NCI-H510A (cell line): ENCODE results near the gene PANK1.
"Not testable (repeated sequence)": the region's sequence is repeated elsewhere in the genome, so short reads cannot be mapped to it uniquely, and the experiment has no call there.

Source experiments
- DNase-seq: peaks from one replicate; lab custom pipeline; 2025; lab: John Stamatoyannopoulos, UW

PANK1 gene

DNA sequence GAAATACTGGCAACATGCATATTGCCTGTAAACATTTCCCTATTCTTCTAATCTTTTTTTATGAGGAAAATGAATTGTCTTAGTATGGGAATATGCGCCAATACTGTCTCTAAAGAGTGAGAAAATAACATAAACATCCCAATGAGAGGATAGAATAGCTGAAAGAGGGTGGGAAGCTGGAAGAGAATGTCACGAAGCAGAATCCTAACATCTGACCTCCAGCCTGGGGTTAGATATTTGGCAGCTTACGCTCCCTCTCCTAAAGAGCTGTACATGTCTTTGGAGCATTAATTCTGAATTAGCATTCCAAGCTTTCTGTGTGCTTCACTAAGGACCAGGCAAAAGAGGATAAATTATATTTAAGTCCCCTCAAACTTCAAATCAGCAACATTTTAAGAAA, 78.0 kb downstream of the PANK1 start:
- DNase-seq, result no peak

DNA sequence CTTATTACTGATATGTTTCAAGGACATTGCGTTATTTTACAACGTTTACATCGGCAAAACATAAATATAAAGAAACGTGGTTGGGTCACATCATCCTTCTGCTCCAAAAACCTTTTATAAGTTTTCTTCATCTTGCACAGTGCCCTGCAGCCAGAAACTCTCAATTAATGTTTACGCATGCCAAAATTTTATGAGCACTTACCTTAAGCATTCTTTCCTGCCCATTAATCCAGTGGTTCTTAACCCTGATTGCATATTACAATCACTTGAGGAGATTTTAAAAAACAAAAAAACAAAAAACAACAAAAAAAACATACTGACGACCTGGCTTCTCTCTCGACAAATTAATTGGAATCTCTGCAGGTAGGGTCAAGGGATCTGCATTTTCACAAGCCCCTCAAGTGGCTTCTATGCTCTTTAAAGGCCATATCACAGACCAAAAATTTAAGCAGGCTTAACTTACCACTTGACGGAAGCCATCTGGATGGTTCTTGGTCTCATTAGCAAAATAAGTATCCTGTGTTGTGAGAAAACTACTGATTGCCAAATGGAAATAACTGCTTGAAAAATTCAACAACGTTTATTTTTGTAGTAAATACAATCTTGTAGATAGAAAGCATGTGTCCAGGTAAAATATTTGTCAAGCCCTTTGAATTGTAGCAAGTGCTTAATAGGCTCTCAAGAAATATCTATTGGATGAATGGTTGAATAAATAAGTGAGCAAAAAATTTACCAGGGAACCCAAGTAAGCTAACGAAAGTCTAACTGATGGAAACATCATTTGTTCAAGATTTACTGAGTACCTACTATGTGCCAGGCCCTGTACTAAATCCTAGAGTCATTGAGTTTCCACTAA, 78.7 kb downstream of the PANK1 start:
- DNase-seq, result no peak

DNA sequence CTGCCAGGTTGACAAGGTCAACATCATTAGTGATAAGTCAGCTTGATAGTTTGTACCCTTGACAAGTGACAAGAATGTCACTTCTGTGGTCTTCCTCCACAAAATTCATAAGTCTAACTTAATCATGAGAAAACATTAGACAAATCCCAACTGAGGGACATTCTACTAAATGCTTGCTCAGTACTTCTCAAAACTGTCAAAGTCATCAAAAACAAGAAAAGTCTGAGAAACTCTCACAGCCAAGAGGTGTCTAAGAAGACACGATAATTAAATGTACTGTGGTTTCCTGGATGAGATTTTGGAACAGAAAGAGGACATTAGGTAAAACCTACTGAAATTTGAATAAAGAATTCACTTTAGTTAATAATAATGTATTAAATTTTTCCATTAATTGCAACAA, 79.9 kb downstream of the PANK1 start:
- DNase-seq, result no peak

DNA sequence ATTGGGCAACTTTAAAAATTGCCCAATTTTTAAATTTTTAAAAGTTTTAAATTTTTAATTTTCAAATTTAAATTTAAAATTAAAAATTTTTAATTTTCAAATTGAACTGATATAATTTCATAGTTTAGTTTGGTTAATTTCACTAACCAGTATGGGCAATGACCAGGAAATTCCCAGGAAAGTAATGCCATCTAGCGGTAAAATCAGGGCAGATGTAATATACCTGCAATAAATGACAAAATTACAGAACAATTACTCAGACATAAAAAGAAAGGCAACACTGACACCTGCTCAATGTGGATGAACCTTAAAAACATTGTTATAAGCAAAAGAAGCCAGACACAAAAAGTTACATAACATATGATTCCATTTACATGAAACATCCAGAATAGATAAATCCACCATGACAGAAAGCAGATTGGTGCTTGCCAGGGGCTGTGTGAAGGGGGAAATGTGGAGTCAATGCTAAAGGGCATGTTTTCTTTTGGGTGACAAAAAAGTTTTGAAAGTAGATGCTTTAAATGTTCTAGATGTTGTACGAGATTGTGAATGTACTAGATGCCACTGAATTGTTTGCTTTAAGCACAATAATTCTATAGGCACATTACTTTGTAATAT, 81.1 kb downstream of the PANK1 start:
- no peak for DNase-seq

DNA sequence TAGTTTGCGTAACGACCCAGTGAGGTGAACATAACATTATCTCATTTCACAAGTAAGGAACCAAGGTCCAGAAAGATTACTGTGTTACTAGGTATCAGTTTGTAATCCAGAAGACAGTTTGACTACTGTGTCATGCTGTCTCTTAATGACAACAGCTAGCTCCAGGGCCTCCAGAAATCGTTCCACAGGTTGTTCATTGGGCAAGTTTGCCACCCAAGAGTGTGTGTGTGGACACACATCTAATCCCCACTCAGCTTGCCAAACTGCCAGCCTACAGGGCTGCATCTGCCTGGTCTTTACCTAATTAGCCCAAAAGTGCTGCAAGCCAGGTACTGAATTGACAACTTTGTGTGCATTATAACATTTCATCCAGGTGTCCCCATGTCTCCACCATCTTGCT, 81.7 kb downstream of the PANK1 start:
- DNase-seq, result no peak

DNA sequence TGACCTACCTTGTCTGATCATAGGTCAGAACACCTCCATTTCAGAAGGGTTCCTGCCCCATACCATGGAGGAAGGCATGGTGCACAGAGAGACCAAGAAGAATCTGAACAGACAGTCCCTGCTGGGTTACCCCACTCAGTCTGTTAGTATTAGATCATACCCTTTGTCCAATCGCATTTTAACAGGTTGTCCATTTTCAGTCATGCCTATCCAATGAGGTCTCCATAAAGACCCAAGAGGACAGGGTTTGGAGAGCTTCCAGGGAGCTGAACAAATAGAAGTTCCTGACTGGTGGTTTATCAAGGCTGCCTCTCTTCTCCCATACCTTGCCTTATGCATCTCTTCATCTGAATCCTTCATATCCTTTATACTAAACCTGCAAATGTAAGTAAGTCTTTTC, 88.4 kb downstream of the PANK1 start:
- DNase-seq, result no peak

DNA sequence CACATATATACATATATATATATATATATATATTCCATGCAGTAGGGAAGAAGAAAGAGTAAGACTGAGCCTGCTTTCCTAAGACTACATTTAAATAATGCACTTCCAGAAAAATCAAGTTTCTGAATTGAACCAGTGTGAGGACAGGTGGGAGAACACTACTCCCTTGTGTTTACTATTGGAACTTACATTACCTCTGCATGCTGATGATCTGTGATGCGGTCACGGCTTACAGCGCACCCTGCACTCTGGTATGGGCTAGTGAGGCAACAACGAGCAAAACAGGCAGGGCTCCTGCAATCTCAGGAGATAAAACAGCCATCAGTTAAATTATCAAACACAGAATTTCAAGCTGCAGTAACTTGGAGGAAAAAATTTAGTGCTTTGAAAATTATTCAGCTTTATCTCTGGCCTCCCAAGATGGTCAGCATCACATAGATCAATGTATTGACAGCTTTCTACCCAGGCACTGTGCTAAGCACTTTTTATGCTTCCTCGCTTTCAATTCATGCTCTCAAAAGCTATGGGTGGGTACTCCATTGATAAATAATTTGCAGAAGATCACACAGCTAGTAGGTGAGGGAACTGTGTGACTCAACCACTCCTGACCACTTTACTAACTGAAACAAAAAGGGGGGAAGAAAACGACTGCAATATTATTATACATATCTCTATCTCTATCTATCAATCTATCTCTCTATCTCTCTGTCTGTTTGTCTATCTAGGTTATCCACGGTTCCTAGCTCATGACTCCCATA, 89.2 kb downstream of the PANK1 start:
- DNase-seq, result no peak

DNA sequence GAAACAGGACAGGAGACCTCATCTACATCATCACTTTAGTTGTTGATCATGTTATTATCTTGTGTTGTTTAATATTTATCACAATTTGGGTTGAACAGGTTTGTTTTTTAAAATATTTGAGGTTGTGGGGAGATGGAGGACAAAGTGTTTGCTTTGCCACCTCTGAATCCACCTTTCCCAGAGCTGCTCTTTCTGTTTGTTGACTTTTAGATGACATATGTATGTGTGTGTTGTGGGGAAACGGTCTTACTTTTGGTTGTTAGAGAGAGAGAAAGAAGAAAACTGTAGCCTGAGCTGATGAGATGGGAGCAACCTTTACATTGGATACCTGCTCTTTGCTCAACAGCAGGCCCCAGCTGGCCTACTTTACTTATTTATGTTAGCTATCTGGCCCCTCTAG, 90.6 kb downstream of the PANK1 start:
- no peak for DNase-seq

DNA sequence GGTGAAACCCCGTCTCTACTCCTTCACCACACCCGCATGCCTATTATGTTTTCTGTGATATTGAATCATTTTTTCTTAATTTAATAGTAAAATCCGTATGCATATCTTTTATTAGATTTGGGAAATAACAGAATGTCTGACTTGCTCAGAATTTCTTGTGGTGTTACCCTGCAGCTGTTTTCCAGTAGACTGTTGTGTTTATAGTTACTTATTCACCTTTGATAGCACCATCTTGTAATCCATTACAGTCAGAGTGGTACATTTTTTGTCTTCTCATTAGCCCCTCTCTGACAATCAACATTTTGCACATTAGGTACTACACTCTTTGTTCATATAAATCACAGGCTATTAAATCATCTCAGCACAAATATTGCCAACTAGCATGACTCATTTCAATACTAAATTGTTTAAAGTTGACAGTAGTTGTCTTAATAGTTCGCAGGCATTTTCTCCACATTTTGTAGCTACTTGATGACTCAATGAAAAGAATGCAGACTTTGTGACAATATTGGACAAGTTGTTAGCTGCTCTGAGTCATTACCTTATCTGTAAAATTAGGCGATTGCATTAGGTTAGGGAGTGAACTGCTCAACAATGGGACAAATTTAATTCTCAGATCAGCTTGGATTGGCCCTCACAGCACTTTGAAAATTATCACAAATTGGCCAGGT, 91.8 kb downstream of the PANK1 start:
- DNase-seq, result no peak

DNA sequence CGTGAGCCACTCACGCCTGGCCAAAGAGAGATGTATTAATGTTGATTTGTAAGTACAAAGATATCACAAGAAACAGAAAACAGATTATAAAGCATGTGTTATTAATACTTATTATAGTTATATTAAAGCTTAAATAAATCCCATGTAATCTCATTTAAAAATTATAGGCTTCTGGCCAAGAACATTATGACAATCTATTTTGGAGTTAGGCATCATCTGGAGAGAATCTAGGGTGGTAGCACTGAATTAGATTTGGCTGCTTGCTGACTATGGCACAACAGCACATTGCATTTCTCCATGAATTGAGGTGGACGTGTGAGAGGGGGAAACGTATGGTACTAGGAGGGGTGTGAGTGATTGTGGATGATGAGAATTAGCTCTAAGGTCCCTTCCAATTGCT, 92.8 kb downstream of the PANK1 start:
- no peak for DNase-seq

DNA sequence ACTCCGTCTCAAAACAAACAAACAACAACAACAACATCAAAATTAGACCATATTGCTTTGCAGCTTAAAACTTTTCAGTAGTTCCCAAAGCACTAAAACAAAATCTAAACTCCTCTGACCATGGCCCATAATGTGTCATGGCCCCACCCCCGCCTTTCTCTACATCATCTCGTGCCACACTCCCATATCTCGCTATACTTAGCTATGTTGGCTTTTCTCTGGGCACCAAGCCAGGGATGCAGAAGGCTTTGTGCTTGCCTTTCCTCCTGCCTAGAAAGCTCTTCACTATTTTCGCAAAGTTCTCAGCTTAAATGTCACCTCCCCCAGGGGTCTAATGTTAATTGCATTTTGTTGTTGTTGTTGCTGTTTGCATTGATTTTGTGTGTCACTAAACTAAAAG, 94.5 kb downstream of the PANK1 start:
- no peak for DNase-seq

DNA sequence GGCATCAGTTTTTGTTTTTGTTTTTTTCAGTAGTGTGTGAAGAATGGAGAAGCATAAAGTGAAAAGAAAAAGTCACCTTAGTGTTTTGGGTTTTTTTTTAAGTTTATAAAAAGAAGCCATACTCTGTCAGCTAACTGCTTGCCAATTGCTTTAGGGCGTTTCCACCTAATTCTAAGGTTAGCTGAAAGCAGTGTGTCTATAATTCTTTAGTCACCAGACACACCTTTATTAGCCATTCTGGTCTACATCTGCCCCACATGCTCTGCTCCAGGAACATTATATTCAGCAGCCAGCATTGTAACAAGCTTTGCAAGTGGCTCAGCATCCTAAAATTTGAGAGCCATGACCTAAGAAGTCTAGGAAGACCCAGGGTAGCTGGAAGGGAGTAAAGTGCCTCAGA, 95.5 kb downstream of the PANK1 start:
- DNase-seq, result no peak

DNA sequence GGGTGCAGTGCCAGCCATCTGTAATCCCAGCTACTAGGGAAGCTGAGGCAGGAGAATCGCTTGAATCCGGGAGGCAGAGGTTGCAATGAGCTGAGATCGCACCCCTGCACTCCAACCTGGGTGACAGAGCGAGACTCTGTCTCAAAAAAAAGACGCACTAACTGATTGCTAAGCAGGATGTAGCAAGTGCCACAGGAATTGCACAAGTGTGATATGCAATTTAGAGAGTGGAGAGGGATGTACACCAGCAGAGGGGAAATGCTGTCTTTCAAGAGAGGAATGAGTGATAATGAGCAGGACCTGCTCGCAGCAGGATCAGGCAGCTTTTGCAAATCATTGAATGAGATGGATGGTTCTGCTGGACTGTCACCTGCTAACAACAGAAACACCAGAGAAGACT, 96.4 kb downstream of the PANK1 start:
- no peak for DNase-seq

DNA sequence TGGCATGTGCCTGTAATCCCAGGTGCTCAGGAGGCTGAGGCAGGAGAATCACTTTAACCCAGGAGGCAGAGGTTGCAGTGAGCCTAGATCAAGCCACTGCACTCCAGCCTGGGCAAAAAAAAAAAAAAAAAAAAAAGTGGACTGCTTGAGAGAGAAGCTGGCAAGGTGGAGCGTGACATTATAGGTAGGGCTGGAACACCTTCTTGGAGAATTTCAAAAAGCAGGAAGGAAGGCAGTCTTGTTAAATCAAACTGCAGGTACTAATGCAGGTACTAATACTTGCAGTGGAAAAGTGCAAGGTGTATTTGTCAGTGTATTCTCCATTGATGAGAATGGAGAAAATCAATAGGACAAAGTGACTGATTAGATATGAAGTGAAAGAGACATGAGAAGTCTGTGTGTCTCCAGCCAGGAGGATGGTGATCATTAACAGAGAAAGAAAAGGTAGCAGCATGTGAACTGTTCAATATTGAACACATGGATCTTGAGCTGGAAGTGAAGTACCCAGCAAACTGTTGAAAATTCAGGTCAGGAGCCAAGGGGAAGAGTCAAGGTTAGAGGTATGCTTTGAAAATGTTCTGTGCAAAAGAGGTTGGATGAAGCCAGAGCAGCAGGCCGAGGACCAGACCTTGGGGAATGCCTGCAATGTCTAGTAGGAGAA, 97.1 kb downstream of the PANK1 start:
- DNase-seq, result no peak

DNA sequence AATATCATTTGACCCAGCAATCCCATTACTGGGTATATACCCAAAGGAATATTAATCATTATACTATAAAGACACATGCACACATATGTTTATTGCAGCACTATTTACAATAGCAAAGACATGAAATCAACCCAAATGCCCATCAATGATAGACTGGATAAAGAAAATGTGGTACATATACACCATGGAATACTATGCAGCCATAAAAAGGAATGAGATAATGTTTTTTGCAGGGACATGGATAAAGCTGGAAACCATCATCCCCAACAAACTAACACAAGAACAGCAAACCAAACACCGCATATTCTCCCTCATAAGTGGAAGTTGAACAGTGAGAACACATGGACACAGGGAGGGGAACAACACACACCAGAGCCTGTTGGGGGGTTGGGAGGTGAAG, 98.4 kb downstream of the PANK1 start:
- DNase-seq, result not testable (repeated sequence)

DNA sequence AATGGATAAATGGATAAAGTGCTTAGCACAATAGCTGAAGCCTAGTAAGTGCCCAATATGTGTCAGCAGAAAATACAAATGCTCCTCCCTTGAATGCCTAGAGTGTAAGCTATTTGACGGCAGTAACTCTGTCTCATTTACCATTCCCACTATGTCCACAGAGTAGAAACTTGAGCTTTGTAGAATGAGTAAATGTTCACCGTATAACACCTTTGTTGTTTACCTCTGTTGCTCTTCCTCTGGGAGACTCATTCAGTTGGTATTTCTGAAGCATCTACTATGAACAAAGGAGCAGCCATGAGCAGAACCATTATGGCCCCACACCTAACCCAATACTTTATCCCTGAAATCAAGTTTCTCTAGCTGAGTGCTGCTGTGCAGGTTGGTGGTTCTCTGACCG, 101.2 kb downstream of the PANK1 start:
- no peak for DNase-seq

DNA sequence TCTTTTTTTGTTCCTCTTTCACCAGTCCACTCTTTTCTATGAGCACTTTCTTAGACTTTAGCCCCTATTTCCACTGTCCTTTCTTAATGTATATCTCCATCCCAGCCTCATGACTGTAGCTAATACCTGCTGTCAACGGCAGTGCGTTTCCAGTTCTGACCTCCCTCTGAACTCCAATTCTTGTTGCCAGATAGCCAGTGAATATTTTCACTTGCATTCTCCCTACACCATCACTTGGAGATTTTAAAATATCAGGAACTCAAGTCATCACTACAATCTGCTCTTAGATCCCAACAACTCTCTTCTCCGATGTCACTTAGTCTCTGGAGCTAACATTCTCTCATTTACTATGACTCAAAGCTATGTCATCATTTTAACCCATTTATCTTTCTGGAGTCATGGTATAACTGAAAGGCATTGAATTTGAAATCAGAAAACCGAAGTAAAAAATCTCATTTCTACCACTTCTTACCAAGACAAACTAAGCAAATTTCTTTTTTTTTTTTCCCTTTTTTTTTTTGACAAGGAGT, 104.6 kb downstream of the PANK1 start:
- DNase-seq, result no peak

DNA sequence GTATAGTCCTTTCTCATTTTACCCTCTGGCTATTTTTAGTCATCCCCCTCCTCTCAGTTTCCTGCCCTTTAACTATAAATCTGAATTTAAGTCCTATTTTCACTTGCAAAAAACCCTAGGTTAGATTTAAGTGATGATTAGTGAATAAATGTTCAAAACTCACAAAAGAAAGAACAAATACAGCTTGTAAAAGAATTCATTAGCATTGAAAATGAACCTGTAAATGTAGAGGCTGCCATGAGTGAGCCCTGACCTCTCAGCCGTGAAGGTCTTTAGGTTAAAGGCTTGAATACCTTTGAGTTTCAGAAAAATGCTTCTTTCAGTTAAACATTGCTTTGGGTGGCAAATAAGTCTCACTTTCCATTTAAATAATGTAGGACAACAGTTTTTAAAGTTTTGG, 107.7 kb downstream of the PANK1 start:
- no peak for DNase-seq

DNA sequence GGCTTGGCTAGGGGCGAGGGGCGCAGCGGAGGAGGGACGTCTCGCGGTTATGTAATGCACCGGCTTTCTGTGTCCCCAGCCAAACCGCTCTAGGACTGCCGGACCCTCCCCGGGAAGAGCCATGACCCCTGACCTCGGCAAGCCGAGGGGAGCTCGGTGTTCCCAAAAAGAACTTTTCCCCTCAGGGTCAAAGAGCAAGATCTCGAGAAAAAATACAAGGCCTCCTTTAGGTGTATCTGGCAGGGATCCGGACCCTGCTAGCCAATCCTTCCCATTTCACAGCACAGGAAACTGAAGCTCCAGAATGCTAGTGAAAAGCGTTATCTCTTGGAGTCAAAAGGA, 109.1 kb downstream of the PANK1 start:
- DNase-seq, result no peak

DNA sequence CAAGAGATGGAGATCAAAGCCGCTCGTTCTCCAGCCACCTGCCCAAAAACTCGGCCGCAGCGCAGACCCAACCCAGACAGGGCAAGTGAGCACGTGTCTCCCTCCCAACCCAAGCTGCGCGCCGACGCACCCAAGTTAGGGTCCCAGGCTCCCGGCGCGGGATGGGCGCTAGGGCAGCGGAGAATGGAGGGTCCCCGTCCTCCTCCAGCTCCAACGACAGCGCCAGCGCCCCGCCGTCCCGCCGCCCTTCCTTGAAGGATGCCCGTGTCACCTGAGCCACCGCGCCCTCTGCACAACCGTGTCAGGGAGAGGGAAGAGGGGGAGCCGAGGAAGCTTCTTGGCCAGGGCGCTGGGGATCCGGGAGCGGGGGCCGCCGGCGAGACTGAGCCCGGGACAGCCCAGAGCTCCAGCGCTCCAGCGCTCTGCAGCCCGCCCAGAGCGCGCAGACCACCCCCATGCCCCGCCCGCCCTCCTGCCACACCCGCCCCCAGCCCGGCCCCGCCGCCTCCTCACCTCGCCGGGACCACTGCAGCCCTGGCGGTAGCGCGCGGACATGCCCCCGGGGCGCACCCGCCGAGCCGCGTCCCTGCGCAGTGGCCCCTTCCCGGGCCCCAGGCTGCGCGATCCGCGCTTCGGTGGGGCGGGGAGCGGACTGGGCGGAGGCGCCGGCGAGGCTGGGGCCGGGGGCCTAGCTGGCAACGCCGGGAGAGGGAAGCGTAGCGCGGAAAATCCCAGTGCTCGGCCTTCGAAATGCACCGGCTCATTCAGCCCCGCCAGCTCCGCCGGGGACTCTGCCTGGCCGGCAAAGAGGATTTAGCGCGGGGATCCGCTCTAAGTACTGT, 109.7 kb downstream of the PANK1 start, which contains the start of gene SLC16A12:
Gene SLC16A12, minus strand, starts transcription at position 424 of the 842 bp plus-strand sequence. CDS start 73,016 bp downstream, outside the sequence.
- DNase-seq, result no peak

DNA sequence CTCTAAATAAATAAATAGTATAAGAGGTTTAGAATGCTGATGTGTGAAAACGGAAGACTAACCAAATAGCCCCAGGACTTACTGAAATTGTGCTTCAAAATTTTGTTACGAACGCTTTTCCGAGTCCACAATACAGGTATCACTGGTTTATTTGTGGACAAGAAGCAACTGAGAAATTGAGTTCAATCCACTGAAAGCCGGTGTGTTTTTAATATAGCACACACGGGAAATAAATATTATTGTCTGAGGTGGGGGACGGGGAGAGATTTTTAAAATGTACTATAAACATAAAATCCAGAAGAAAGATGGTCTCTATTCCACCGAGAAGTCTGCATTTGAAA, 110.2 kb downstream of the PANK1 start:
- DNase-seq, result no peak
